ENCODE data around the gene INPP5J. TPM values are rescaled to one million over a fixed set of nuclear protein-coding genes. Genes with fewer than 3 reads are reported as not detected.

INPP5J gene
- total RNA-seq, 1 donor = 0.36 TPM

DNA sequence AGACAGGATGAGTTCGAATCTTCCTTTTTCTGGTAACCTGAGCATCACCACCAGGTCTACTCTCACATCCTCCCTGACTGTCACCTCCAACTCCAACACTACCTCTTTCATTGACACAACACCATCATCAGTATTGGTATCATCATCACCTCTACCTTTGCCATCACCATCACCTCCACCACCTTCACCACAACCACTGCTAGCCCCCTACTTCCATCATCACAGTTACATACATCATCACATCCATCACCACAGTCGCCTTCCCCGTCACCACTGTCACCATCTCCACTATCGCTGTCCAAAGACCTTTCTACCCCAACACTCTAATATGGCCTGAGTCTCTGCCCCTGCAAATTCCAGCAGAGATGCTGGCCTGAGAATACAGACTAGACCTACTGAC lies 1.4 kb upstream of the INPP5J start:
- no peaks in the 10 kb centered on the region for H3K36me3 ChIP-seq (ENCODE audit: insufficient read depth, low read length)
- no peak for DNase-seq (ENCODE audit: insufficient read length, low spot score, missing footprints)
- peaks cover 11% of the 10 kb centered on the region for H3K27me3 ChIP-seq (ENCODE audit: insufficient read depth, low read length)

DNA sequence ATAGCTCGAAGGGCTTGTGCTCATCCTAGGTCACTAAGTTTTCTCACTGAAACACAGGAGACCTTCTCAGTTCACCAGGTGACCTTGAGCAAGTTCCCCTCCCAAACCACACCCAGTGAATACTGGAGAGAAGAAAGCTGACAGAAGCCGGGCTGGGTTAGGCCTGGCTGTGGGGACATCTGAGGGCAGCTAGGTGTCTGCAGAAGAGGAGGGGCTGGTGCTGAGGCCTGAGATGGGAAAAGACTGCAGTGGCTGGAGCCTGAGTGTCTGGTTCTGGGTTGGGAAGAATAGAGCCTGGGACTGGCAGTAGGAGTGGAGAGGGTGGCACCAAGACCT lies 602 bp upstream of the INPP5J start:
- Histone ChIP-seq H3K4me2 (ENCODE audit: insufficient read depth, low read length) (no peak overlapping the region), H3K9me3 (ENCODE audit: low read depth, low read length) (no peaks in the 10 kb centered on the region), H2AFZ (ENCODE audit: low read length) (no peak overlapping the region), H3K27ac (ENCODE audit: low read depth, low read length) (no peak overlapping the region), H4K20me1 (ENCODE audit: insufficient read depth, low read length) (no peaks in the 10 kb centered on the region), H3K27me3 (ENCODE audit: insufficient read depth, low read length) (peaks cover 11% of the 10 kb centered on the region), H3K4me3 (ENCODE audit: insufficient read depth, low read length) (no peak overlapping the region), H3K36me3 (ENCODE audit: insufficient read depth, low read length) (no peaks in the 10 kb centered on the region), H3K79me2 (ENCODE audit: insufficient read depth, low read length) (no peaks in the 10 kb centered on the region), H3K4me1 (ENCODE audit: insufficient read depth, low read length) (peaks cover 3% of the 10 kb centered on the region)
- TF ChIP-seq, protein P1, sequence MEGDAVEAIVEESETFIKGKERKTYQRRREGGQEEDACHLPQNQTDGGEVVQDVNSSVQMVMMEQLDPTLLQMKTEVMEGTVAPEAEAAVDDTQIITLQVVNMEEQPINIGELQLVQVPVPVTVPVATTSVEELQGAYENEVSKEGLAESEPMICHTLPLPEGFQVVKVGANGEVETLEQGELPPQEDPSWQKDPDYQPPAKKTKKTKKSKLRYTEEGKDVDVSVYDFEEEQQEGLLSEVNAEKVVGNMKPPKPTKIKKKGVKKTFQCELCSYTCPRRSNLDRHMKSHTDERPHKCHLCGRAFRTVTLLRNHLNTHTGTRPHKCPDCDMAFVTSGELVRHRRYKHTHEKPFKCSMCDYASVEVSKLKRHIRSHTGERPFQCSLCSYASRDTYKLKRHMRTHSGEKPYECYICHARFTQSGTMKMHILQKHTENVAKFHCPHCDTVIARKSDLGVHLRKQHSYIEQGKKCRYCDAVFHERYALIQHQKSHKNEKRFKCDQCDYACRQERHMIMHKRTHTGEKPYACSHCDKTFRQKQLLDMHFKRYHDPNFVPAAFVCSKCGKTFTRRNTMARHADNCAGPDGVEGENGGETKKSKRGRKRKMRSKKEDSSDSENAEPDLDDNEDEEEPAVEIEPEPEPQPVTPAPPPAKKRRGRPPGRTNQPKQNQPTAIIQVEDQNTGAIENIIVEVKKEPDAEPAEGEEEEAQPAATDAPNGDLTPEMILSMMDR (IDR thresholded peaks at IDR 0.05; ENCODE audit: extremely low read depth, low read depth, low read length) = no peak
- peak; percentile 72 for DNase-seq (ENCODE audit: insufficient read length, low spot score, missing footprints)

More for the DNA sequence above, 1.4 kb upstream of the INPP5J start:
- peaks cover 3% of the 10 kb centered on the region for H3K4me1 ChIP-seq (ENCODE audit: insufficient read depth, low read length)
- no peaks in the 10 kb centered on the region for H3K9me3 ChIP-seq (ENCODE audit: low read depth, low read length)
- H3K4me2 ChIP-seq (ENCODE audit: insufficient read depth, low read length) = no peak overlapping the region
- H3K79me2 ChIP-seq (ENCODE audit: insufficient read depth, low read length) = no peaks in the 10 kb centered on the region
- no peak overlapping the region for H3K4me3 ChIP-seq (ENCODE audit: insufficient read depth, low read length)
- TF ChIP-seq, protein P1 (IDR thresholded peaks at IDR 0.05; ENCODE audit: extremely low read depth, low read depth, low read length) = no peak
- H4K20me1 ChIP-seq (ENCODE audit: insufficient read depth, low read length) = no peaks in the 10 kb centered on the region
- no peak overlapping the region for H3K27ac ChIP-seq (ENCODE audit: low read depth, low read length)
- no peak overlapping the region for H2AFZ ChIP-seq (ENCODE audit: low read length)

DNA sequence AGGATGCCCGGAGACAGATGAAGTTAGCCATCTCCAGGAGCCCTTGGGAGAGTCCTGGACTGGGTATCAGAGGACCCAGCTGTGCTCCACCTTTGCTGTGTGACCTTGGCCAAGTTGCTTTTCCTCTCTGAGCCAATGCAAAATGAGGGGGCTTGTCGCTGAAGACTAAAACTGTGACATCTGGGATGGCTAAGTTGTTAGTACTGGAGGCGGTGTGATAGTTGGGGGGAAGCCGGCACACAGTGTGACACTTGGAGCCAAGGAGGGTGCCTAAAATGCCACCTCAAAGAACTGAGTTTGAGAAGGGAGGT lies 481 bp downstream of the INPP5J start:
- peak; percentile 87 for DNase-seq (ENCODE audit: insufficient read length, low spot score, missing footprints)
- Histone ChIP-seq H3K4me3 (ENCODE audit: insufficient read depth, low read length) (no peak overlapping the region), H3K27ac (ENCODE audit: low read depth, low read length) (no peak overlapping the region), H3K36me3 (ENCODE audit: insufficient read depth, low read length) (no peaks in the 10 kb centered on the region), H3K79me2 (ENCODE audit: insufficient read depth, low read length) (no peaks in the 10 kb centered on the region), H3K4me1 (ENCODE audit: insufficient read depth, low read length) (peaks cover 3% of the 10 kb centered on the region), H3K27me3 (ENCODE audit: insufficient read depth, low read length) (peaks cover 11% of the 10 kb centered on the region), H3K4me2 (ENCODE audit: insufficient read depth, low read length) (peak overlapping the region; percentile 69), H3K9me3 (ENCODE audit: low read depth, low read length) (no peaks in the 10 kb centered on the region), H4K20me1 (ENCODE audit: insufficient read depth, low read length) (no peaks in the 10 kb centered on the region), H2AFZ (ENCODE audit: low read length) (no peak overlapping the region)
- TF ChIP-seq, protein P1 (IDR thresholded peaks at IDR 0.05; ENCODE audit: extremely low read depth, low read depth, low read length) = no peak

DNA sequence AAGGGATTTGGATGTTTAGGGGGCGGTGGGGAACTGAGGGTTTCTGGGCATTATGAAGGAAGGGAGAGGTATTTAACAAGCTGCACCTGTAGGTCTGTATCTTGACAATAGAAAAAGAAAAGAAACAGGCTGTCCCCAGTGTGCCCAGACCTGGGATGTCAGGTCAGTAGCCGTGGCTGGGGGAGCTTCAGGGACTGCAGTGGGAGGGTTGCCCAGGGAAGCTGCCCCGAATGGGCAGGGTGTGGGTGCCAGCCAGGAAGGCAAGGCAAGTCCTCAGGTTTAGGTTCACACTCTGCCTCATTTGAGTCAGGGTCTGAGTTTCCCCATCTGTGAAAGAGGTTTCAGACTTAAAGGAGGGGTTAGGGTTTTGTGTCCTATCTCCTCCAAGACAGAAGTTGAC lies 1.5 kb downstream of the INPP5J start:
- Histone ChIP-seq H3K4me1 (ENCODE audit: insufficient read depth, low read length) (peaks cover 3% of the 10 kb centered on the region), H2AFZ (ENCODE audit: low read length) (no peak overlapping the region), H4K20me1 (ENCODE audit: insufficient read depth, low read length) (no peaks in the 10 kb centered on the region), H3K4me2 (ENCODE audit: insufficient read depth, low read length) (no peak overlapping the region), H3K27ac (ENCODE audit: low read depth, low read length) (no peak overlapping the region), H3K36me3 (ENCODE audit: insufficient read depth, low read length) (no peaks in the 10 kb centered on the region), H3K4me3 (ENCODE audit: insufficient read depth, low read length) (no peak overlapping the region), H3K27me3 (ENCODE audit: insufficient read depth, low read length) (peaks cover 11% of the 10 kb centered on the region), H3K9me3 (ENCODE audit: low read depth, low read length) (no peaks in the 10 kb centered on the region), H3K79me2 (ENCODE audit: insufficient read depth, low read length) (no peaks in the 10 kb centered on the region)
- DNase-seq (ENCODE audit: insufficient read length, low spot score, missing footprints) = peak; percentile 39
- TF ChIP-seq, protein P1 (IDR thresholded peaks at IDR 0.05; ENCODE audit: extremely low read depth, low read depth, low read length) = no peak

Measured in osteoblast (primary cell).